CD4-positive, alpha-beta T cell treated with Interleukin-4 for 1 hour (primary cell): ENCODE measurements around the gene DLGAP1.

ENCODE experiments used
- DNase-seq, 2 donors: peaks; one replicate each; pipeline ENCODE4 v3.0.0-alpha.2; 2020 to 2022

The DLGAP1 gene

DNA sequence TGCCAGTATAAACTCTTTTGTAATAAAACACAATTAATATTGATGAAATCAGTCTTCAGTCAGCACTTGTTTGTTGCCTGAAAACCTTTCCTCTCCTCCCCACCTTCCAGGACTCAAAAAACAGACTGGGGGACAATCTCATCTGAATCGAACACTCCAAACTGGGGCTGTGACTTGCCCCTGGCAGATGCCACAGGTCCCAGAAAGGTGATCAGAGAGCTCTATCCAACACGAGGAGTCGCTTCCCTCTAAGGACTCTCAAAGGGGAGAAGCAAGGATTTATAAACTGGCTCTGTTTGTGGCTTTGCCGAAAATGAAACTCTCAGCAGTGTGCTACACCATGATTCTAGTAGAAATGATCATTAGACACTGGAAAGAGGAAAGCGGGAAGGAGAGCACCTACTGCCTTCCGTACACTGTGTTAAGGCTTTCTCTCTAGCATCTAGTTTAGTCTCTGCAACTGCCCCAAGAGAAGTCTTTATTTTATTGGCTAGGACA is 805.9 kb downstream of the DLGAP1 start:
- DNase-seq, result no peak

DNA sequence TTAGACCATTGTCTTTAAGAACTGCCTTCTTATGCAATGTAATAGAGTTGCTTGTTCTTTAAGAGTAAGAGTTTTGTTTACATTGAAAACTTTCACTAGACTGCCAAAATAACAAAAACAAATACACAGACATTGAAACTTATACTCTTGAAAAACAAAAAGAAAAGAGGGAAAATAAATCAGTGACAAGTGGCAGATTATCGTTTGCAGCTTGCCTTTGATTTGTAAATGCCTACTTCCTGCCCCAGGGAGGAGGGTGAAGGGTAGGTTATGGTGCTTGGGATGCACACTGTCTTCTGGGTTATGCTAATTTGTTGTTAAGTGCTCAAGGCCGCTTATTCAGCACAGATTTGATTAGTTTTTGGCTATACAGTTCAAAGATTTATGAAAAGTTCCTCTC is 806.5 kb downstream of the DLGAP1 start:
- no peak for DNase-seq

DNA sequence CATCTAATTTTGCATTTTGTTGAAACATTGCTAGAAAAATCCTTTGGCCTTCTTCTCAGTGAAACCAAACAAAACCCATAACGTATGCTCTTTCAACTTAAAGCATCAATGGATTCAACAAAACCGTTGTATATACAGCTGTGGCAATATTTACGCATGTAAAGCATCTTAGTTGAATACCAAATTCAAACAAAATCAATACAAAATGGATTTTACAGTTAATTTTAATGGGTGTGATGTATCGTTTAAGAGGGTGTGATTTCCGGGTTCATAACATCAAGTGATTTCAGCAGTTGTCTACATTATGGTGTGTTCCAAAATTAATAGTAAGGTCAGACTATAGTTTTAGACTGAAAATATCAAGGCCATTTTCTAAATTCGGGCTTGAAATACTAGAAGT is 806.9 kb downstream of the DLGAP1 start:
- no peak for DNase-seq

DNA sequence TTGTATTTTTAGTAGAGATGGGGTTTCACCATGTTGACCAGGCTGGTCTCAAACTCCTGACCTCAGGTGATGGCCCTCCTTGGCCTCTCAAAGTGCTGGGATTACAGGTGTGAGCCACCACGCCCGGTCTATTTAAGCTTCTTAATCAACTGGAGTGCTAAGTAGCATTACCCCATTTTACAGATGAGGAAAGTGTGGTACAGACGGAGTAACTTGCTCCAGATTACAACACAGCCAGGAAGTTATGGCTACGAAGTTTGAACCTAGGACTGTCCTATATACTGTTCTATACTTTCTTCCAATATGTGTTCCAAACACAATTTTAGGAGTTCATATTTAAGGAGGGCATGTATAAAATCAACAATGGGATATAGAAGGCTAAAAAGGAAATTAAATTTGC is 807.5 kb downstream of the DLGAP1 start:
- DNase-seq, result no peak

DNA sequence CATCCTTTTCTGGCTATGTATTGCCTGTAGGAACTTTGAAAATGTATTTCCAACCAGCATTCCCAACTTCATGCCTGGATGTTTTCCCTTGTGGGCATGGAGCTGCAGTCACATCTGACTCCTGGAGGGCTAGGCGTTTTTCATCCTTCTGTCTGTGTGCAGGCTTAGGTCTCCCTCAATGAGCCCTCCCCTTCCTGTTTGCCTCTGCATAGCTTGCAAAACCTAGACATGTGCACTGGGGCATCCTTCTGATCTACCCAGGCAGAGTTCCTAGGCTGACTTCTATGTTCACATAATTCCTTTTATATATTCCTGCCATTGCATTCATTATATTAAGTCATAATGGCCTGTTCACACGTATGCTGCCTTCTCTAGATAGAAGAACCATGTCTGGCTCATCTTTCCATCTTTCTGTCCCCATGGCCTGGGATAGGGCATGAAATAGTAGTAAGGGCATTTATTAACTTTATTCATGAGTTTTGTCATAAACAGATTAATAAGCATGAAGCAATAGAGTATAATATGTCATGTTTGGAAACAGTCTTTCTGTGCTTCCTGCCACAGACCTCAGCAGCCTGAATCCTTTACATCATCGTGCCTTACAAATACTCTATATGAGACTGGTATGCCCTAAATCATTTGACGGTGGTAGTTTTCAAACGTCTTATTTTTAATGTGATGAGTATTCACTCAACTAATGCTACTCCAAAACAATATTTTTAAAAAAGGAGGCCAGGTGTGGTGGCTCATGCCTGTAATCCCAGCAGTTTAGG is 809.5 kb downstream of the DLGAP1 start:
- no peak for DNase-seq

DNA sequence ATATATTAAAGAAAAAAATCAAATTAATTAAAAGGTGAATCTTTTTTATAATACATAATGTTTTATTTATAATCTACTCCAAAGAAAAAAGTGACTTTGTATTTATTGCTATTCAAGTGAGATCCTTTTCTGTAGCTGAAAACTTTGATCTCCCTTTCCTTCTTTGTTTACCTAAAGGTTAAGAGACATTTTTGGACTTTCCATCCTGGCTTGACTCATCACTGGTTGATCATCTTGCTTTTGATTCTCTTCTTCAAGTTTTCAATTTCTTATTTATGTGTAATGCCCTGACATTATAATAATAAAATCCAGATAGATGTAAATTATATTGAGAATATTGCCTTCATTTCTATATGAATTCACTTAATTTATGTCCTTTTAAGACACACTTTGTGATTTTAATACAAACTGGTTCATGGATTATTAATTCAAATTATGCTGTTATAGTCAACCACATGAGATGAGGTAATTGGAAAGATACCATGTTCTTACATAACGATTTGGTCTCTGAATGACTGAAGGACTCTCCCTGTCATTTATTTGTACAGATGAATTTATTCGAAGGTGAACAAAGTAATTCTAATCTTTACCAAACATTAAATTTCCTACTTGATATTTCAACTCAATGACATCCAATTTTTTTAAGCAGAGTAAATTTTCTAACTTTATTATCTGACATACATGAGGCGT is 820.7 kb downstream of the DLGAP1 start:
- DNase-seq, result no peak

DNA sequence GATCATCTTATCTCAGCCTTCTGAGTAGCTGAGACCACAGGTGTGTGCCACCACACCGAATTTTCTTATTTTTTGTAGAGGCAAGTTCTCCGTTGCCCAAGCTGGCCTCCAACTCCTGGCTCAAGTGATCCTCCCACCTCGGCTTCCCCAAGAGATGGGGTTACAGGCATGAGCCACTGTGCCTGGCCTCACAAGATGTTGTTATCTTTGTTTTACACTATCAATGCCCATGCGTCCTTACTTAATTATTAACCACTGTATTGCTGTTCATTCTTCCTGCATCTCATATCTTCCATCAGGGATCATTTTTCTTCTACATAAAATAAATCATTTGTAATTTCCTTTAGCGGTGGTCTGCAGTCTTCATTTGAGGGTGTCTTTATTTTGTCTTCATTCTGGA is 823.2 kb downstream of the DLGAP1 start:
- no peak for DNase-seq

DNA sequence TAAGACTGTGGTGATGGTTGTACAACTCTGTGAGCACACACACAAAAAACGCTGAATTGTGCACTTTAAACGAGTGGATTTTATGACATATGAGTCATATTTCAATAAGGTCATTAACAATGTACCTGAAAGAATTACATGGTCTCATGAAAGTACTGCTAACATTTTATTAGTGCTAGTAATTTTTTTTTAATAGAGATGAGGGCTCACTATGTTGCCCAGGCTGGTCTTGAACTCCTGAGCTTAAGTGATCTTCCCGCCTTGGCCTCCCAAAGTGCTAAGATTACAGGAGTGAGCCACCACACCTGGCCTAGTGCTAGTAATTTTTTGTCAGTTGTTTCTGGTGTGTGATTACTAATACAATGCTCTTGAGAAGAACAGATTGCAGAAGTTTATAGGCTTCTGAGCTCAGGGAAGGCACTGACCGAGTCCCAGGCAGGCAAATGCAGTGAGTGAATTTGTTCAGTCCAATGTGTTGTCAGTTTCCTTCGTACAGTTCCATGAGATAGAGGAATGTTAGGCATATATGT is 828.1 kb downstream of the DLGAP1 start:
- no peak for DNase-seq

DNA sequence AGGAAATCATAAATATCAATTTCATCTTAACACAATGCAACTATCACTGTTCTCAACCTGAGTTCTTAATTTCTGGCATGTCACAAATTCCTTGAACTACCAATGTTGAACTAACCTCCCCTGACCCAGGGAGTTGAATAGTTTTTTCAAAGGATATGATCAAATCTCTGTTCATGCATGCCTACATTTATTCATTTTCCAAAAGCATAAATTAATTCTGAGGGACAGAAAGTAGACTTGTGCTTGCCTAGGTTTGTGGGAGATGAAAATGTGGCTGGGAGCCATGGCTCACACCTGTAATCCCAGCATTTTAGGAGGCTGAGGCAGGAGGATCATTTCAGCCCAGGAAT is 829.4 kb downstream of the DLGAP1 start:
- no peak for DNase-seq

DNA sequence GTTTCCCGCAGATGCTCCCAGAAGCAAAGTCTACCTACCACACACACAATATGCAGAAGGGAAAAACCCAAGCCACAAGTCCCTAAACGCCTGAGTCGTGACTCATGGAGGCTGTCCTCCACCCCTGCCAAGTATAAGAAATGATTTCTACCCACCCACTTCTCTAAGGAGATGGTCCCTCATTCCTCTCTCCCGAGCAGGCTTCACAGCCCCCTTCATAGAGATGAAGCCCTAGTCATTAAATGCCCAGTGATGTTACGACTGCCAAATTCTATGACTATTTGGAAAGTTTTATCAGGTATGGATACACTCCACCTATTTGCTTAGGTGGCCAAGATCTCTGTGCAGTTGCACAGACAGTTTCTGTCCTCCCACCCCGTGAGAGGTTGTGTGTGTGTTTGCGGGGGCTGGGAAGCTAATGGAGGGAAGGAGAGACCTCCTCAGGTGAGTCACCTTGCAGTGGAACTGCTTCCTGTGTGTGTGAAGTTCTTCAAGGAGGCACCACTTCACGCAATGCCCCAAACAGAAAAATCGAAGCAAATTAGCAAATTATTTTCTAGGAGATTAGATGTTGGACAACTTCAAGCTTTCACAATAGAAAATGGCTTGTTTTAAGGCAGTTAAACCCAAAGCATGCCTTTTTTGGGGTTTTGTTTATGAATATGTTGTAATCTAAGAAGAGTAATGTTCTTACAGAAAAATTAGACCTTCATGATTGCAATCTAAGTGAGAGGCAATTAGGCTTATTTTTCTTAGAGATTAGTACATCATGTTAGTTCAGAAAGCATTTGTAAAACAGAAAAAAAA is 830.0 kb downstream of the DLGAP1 start:
- DNase-seq, result peak; percentile 39 to 59

DNA sequence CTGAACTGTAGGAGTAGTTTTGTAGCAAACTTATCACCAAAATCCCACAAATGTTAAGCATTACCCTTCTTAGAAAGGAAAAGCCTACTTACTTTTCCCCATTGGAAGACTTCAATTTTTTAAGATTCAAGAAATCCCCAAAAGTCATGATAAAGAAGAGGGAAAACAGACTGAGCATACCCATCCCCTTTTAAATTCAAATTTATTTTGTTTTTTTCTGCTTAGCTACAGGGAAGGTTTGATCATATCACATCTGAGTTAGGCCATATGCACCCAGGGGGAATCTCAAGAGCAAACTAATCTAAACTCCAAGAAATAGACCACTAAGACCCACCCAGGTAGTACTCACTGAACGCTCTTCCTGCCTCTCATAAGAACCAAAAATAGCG is 830.6 kb downstream of the DLGAP1 start:
- DNase-seq, result no peak

DNA sequence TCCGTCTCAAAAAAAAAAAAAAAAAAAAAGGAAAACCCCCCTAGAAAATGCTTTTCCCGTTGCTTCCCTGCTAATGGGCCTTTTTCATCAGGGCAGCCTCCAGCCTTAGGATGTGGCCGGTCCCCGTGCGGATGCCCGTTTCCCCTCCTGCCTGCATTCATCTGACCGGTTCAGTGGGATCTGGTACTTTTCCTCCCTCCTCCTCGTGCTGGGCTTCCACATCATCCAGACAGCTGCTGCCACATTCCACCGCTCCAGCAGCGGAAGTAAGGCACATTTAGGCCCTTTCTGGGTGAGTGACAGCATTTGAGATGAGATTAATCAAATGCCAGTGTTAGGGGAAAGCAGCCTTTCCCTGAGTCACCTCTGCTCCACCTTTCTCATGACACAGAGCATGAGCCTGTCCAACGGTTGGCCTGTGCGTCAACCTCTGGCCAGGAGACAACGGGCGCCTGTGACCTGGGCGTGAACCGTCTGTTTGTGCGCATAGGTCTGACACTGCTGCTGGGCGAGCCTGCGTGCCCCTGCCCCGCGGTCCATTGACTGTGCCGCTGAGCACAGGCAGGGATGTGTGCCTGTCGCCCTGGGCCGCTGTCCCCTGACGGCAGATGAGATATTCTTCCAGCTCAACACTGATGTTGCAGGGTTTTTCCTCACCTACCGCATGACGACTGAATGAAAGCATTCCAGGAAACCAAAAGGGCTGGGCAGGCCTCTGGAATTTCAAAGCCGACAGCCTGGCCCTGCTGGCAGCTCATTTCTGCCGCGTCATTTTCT is 831.1 kb downstream of the DLGAP1 start:
- DNase-seq, result no peak

DNA sequence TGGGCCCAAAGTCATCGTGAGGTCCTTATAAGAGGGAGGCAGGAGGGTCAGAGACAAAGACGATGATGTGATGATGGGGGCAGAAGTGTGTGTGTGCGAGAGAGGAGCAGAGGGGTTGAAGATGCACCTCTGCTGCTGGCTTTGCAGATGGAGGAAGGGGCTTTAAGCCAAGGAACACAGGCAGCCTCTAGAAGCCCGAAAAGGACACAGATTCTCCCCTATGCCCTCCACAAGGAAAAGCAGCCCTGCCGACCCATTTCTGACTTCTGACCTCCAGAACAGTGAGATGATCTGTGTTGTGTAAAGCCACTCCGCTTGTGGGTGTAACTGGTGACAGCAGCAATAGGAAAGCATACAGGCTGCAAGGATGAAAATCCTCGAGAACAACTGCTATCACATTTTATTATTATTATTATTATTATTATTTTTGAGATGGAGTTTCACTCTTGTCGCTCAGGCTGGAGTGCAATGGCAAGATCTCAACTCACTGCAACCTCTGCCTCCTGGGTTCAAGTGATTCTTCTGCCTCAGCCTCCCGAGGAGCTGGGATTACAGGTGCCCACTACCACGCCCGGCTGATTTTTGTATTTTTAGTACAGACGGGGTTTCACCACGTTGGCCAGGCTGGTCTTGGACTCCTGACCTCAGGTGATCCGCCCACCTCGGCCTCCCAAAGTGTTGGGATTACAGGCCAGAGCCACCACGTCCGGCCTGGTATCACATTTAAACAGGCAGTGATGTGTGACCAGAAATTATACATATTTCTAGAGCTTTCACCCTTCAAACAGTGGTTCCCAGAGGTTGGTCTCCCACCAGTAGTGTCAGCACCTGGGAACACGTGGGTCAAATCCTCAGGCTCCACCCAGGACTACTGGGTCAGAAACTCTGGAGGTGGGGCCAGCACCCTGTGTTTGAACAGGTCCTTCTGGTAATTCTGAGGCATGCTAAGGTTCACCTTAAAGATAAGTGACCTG is 834.7 kb downstream of the DLGAP1 start:
- no peak for DNase-seq

DNA sequence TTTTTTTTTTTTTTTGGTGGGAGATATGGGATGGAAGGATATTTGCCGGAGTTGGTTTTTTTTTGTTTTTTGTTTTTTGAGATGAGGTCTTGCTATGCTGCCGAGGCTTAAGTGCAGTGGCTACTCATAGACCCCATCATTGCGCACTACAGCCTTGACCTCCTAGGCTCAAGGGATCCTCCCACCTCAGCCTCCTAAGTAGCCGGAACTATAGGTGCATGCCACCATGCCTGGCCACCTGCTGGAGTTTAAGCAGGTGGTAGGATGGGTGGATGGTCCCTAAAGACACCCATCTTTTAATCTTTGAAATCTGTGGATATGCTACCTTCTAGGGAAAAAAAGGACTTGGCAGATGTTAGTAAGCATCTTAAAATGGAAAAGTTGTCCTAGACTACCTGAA is 835.4 kb downstream of the DLGAP1 start:
- no peak for DNase-seq

DNA sequence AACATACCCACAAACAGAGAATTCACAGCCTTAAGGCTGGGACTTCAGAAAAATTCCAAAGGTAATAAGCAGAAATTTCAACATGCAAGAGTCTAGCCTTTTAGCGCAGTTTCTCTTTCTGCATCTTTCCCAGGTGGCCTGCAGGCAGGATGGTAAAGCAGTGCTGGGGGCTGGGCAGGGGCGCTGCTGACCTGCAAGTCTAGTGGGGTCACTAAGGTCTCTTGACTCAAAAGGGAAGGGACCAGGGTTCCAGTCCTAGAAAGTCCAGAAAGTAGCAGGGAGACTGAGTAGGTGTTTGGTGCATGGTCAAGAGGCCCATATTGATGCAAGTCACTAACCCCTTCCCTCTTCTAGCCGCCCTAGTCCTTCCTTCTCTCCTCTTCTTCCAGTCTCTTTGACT is 835.9 kb downstream of the DLGAP1 start:
- no peak for DNase-seq

DNA sequence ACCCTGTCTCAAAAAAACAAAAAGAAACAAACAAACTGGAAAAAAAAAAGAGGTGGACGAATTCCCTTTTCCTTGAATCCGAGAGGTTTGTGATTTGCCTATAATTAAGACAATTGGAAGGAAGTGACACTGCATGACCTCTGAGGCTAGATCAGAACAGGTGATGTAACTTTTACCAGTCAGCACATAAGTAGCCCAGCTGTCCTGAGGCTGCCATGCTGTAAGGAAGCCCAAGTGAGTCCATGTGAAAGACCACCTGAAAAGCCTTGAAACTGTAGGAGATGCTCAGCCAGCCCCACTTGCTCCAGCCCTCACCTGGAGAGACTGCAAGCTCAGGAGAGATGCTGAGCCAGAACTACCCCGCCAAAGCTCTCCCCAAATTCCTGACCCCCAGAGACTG is 838.4 kb downstream of the DLGAP1 start:
- DNase-seq, result no peak

DNA sequence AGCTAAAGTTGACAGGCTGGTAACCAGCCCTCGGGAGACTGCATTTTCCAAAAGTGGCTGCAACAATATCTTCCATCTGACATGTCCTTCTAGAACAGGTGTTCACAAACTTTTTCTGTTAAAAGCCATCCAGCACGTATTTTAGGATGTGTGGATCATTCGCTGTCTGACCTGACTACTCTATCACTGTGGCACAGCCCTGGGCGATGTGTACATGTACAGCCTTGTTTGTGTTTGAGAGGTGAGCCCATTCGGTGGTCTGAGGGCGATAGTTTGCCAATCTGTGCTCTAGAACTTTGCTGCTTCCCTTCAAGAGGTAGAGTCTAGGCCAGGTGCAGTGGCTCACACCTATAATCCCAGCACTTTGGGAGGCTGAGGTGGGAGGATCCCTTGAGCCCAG is 839.0 kb downstream of the DLGAP1 start:
- no peak for DNase-seq

DNA sequence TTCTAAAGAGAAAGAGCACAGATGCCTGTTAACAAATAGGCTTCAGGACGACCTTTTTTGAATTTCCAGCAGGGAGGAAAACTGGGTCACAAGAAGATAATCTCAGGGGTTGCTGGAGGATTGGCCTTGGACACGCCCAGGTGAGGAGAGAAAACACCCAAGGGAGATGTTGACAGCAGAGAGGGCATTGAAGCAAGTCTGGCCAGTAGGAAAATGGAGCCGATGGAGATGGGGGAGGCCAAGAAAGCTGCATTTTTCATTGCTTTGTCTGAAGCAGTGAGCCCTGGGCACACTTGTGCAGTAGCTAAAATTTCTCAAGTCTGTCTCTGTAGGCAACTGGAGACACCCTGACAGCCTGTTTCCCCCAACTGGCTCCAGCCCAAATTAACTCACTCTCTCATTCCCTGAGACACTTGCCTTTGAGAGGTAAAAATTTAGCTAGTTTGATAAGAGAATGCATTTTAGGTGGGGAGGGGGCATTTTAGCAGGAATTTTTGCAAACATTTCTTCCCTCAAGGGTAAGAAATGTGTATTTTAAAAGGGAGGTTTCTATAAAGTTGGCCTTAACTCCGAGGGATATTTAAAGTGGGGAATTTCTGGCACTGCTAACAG is 839.6 kb downstream of the DLGAP1 start:
- DNase-seq, result no peak

DNA sequence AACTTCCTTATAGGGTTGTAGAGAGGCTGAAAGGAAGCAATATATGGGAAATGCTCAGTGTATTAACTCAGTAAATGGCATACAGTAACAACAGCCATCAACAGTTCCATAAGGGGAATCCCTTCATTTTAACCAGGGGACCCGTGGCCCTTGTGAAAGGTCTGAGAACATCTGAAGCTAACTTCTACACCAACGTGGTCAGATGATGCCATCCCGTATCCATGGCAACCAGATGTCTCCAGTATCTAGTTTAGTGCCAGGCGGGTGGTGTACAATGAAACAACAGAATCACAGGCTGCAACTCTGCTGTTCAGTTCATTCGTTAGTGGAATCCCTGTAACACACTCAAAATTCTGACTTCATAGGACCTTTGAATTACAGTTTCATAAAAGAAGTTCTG is 842.8 kb downstream of the DLGAP1 start:
- no peak for DNase-seq

DNA sequence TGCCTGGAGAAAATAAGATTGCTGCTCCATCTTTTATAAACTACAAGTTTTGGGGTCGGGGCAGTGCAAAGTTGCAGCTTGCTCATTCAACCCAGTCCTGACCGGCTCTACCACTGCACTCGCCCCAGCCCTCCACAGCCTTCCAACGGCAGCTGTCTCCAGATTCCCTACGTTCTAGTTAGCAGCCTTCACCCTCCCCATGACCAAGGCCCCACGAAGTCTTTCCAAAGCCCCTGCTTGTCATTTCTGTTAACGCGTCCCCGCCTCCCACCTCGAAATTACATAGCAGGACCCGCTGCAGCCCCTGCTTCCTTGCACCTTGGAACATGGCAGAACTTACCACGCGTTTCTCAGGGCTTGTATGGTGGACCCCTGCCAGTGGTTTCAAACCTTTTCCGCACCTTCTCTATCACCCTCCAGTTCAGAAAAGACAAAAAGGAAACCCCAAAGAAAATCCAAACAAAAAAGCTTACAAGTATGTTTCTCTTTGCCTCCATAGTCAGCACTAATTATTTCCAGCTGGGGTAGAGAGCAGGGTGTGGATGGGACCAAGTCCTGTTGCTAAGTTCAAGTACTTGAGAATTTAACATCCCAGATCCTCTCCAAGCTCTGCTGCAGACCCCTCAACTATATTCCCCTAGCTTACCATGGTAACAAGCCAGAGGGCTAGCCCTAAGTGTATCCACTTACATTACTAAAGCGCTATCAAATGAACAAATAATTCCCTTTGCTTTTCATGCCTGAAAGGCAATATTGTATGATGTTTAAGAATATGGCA is 843.6 kb downstream of the DLGAP1 start:
- DNase-seq, result no peak
